Activated CD4-positive, alpha-beta T cell treated with anti-CD3 and anti-CD28 coated beads, Interleukin-2, amount 50 U/mL, for 16 hours (primary cell): ENCODE measurements around the gene ACTL7B.
"Not testable (repeated sequence)": the region's sequence is repeated elsewhere in the genome, so short reads cannot be mapped to it uniquely, and the experiment has no call there.

Experiments
- DNase-seq: peaks from one replicate; pipeline ENCODE4 v3.0.0-alpha.2; 2020

Gene ACTL7B

DNA sequence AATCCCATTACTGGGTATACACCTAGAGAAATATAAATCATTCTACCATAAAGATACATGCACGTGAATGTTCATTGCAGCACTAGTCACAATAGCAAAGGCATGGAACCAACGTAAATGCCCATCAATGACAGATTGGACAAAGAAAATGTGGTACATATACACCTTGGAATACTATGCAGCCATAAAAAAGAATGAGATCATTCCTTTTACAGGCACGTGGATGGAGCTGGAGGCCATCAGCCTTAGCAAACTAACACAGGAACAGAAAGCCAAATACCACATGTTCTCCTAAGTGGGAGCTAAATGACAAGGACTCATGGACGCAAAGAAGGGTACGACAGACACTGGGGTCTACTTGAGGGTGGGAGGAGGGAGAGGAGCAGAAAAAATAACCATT is 16.2 kb downstream of the ACTL7B start:
- not testable (repeated sequence) for DNase-seq

DNA sequence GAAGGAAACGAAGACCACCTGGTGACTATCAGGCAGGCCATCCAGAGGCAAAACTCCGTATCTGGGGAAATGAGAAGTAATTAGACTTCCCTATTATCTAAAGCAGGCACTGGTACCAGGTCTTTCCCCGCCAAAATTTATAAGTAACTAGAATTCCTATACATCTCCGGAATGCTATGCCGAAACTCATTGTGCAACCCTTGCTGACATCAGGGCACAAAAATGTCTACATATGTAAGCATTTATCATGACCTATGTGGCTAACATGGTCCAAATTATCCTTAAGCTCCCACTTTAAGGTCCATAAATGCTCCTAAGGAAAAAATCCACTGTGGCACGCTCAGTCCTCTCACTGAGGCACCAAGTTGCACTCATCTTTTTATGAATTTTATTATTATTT is 17.8 kb downstream of the ACTL7B start:
- DNase-seq, result no peak

DNA sequence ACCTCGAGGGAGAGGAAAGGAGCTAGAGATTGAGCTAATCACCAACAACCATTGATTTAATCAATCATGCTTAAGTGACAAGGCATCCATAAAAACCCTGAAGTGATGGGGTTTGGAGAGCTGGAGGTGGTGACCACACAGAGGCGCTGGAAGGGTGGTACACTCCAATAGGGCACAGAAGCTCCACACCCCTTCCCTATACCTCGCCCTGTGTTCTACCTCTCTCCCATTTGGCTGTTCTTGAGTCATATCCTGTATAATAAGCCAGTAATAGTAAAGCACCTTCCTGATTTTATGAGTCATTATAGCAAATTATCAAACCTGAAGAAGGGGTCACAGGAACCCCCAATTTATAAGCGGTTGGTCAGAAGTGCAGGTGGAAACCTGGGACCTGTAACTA is 18.3 kb downstream of the ACTL7B start:
- no peak for DNase-seq

DNA sequence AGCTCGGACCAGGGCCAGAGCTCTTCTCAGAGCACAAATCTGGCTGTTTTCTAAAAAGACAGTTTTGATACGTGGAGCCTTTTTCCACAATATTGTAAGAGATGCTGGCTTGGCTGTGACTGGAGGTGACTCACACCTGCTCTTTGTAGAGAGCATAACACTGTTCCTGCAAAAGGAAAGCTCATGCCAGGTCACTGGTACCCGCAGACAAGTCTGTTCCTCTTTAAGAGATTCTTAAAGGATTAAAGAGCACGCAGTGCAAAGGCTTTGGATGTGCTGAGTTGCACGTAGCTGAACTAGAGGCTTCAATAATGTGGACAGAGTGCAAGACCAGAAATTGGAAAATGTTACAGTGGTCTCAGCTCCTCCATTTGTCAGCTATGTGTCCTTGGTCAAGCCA is 19.0 kb downstream of the ACTL7B start:
- no peak for DNase-seq

DNA sequence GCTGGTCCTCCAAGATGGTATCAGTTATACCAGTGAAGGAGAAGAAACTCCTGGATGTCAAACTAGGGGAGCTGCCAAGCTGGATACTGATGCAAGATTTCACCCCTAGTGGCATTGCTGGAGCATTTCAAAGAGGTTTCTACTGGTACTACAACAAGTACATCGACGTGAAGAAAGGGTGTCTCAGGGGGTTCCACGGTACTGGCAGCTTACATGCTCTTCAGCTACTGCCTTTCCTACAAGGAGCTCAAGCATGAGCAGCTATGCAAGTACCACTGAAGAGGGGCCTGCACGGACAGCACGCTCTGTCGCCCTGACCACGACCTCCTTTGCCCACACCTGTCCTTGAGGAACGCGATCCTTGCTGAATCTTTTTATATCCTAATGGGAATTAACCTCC is 19.5 kb downstream of the ACTL7B start:
- no peak for DNase-seq

DNA sequence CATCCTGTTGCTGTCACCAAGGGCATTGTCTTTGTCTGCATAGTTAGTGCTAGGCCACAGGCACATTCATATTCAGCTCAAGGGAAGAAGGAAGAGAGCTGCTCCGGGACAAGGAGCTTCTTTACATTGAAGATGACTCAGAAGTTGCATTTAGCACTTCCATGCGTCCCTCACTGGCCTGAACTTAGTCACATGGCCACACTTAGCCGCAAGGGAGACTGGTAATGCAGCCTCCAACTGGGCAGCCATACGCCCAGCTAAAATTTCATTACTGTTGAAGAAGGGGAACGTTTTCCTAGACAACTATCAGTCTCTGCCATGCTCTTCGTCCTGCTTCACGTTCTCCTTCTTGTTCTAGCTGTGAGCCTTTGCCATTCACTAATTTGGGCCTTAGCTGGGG is 20.0 kb downstream of the ACTL7B start:
- no peak for DNase-seq

DNA sequence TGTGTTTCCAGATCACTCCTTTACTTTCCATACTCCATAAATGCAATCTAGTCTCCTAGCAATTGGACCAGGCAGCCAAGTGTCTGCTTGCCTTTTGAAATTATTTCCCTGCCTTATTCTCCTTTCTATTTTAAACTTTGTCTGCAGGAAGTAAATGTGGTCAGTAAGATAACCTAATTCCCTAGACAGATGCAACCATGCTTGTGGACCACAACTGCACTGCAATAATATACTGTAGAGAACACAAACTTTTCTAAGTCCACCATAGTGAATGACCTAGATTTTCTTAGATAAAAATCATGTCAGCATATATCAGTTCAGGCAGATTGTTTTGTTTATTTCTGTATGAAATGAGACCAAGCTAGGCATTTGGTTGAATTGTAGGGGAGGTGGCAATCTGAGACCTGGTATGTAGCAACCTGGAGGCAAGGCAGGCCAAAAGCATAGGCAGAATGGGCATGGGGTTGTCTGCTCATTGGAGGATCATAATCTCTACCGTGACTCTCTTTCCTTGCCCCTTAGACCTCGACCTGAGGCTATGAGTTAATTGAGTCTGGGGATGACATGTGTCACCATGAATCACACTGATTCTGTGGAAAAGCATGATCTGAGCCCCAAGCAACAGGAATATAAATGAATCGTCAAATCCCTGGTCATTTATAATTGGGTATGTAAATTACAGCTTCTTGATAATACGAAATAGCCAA is 20.7 kb downstream of the ACTL7B start:
- DNase-seq, result no peak

DNA sequence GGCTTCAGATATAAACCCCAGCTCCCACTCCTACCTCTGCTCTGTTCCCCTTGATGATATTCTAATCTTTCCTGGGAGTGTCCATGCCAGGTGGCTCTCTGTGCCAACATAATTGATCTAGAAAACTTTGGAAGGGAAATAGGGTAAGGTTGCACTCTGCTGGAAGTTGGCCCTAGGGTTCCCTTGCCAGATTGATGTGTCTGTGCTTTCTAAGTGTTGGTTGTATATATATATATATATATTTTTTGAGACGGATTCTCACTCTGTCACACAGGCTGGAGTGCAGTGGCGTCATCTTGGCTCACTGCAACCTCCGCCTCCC is 23.6 kb downstream of the ACTL7B start:
- DNase-seq, result no peak

DNA sequence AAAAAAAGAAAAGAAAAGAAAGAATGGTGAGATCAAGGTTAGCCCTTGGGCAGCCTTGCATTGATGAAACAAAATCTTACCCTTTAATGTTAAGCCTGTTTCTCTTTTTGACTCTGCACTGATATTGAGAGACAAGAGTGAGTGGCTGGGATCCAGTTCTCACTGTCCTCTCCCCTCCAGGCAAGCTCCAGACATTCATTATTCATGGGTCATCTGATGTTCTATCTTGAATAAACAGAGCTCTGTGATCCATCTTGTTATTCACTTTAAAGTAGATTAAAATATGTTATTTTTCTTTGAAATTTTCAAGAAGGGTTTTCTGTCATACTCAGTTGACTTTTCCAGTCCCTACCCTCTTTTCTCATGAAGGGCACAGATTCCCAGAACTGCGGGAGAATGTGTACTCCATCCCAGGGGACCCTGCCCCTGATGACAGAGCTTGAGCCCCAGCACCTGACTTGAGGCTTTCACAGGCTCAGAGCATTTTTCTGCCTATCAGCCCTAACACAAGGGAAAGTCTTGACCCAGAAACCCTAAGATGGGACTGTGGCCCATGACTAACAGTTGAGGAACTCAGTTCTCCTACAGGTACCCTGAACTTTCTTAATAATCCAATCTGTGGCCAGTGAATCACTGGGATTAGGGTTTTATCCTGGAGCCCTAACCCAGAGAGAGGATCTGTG is 24.1 kb downstream of the ACTL7B start:
- no peak for DNase-seq

DNA sequence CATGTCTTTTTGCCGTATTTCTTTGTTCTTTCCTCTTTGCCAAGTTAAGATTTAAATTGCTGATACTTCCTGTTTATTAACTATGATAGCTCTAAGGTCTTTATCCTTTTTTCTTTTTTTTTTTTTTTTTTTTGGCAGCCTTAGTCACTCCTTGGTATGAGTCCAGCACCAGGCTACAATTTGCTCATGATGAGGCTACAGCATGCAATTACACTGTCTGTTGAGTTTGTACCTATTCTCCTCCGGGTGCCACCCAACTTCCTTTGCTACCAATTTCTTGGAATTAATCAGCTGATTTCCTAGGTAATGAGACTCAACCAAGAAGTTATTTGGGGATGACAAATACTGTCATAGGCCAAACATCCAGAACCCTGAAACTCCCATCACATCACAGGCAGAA is 25.5 kb downstream of the ACTL7B start:
- no peak for DNase-seq

DNA sequence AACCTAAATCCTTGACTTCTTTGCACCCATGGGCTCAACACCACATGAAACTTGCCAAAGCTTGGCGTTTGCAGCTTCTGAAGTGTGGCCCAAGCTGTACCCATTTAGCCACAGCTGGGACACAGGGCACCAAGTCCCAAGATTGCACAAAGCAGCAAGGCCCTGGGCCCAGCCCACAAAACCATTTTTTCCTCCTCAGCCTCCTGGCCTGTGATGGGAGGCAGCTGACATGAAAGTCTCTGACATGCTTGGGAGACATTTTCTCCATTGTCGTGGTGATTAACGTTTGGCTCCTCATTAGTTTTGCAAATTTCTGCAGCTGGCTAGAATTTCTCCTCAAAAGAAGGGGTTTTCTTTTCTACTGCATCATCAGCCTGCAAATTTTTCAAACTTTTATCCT is 32.0 kb downstream of the ACTL7B start:
- no peak for DNase-seq

DNA sequence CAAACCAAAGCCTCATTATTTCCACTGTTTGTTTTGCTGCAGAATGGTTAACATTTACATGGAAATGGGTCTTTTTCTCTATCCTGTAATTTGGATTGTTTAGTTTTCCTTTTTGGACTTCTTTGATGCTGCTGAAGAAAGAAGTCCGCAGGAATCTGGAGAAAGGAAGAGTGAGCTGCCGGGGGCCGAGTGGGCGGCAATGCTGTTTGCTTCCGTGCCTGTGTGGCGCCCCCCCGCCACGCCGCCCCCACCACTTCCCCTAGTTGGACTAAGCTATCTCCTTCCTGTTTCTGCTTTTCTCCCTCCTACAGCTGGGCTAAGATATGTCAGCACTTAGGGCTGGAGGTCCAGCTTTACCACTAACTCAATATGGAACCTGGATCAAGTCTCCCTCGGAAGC is 39.7 kb downstream of the ACTL7B start:
- no peak for DNase-seq

DNA sequence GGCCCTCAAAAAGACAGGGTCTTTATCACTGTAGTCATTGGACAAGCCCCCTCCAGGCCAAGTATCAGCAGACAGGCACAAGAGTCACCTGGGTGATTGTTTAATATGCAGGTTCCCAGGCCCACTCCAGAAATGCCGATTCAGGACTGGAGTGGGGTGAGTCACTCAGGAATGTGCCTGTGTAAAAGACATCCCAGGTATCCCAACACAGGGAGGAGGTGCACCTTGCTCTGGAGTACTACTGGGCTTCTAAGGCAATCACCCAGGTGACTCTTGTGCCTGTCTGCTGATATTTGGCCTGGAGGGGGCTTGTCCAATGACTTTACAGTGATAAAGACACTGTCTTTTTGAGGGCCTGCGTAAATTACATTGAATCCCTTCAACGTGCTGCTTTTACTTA is 40.6 kb downstream of the ACTL7B start:
- DNase-seq, result no peak

DNA sequence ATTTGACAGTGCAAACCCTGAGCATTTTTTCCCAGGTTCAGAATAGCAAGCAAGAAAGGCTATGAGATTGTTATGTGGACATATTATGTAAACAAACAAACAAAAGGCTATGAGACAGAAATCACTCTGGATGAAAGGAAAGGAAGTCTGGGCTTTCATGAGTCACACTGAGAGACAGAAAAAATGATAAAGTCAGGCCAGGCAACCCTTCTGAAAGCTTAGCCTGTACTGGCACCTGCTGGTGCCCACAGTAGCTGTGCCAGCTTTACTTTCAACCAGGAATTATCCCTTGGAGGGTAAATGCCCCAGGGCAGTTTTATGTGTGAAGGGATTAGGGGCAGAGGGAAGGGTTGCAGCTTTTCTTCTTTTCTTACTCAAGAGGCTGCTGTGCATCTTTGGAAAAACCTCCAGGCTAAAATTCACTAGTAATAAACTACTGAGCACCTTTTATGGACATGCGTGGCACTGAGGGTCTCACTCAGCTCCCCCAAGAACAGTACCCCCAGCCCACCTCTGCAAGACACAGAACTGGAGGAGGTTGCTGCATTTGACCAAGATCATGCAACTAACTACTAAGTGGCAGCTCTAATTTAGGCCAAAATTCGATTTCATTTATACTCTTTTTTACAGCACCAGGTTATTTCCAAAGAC is 41.7 kb downstream of the ACTL7B start:
- no peak for DNase-seq

DNA sequence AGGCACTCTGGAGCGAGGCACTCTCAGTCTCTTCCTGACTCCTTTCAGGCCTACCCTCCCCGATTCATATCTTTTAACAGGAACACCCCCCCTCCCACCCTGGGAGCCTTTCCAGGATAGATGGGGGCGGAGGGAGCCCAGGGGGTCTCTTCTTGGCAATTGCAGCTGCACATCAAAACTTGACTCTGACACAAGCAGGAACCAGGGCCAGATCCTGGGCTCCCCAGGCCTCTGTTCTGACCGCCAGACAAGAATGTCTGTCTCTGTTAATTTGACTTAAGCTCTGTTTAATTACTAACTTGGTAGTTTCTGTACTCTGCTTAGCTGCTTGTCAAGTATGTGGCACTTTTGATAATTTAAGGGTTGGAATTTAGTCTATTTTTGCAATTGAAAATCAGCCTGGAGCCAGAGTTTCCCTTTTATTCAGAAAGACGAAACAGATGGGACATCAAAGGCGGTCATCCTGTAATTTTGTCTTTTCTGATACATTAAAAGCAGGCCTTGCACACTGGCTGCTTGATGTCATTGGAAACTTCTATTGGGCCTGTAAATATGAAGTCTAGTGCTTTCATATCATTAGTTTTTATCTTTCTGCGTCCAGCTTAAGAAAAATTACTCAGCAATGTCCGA is 43.3 kb downstream of the ACTL7B start:
- no peak for DNase-seq

DNA sequence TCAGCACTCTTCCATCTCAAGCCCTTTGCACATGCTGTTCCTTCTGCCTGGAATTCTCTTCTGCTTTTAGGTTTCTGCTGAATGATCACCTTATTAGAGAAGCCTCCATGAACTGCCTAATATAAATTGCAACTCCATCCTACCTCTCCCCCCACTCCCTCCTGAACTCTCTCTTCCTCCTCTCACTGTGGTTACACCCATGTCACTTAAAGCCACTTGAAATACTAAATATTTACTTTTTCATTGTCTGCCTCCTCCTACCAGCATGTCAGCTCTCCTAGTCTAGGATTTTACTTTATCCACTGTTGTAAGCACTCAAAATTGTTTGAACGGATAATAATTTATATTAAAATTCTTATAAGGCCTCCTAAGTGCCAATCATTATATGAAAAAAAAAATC is 43.8 kb downstream of the ACTL7B start:
- no peak for DNase-seq

DNA sequence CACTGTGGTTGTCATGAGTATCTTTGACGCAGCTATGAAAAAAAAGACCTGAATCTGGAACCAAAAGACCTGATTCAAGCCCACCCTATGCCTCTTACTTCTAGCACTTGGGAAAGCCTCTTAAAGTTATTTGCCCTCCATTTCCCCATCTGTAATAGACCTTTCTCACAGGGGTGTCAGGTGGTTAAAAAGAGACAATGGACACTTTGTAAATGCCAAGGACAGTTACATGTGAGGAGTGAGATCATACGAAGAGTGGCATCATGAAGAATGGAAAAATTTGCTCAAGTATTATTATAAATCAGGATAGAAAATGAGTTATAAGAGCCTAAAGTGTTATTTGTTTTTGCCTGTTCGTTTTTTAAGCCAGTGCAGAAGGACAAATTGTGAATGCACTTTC is 46.5 kb downstream of the ACTL7B start:
- no peak for DNase-seq
